K562 (cell line): Measurements from ENCODE around the gene RREB1. TPM values are rescaled to one million over a fixed set of nuclear protein-coding genes. Genes with fewer than 3 reads are reported as not detected.

Source experiments
- ARHGAP35 ChIP-seq: fragments of 450-650 bp; IDR thresholded peaks from 2 replicates; pipeline ENCODE4 v1.6.1; 2018; ENCODE audit not compliant: partially characterized antibody
- CBX2 ChIP-seq: fragments of 200-600 bp; sonication (generic); IDR thresholded peaks from one replicate; pipeline ENCODE4 v1.6.1; 2012; ENCODE audit warnings: mild to moderate bottlenecking, low read length, inconsistent platforms; ENCODE audit not compliant: insufficient read depth, poor library complexity, severe bottlenecking
- HMBOX1 ChIP-seq: sonication (generic); IDR thresholded peaks from 2 replicates; pipeline ENCODE4 v1.6.1; 2016
- MAFK ChIP-seq: IDR thresholded peaks from 2 replicates; pipeline ENCODE4 v1.6.1; 2011; ENCODE audit warnings: low read length, improper control_type of control experiment
- MBD2 ChIP-seq: sonication (generic); IDR thresholded peaks from 2 replicates; pipeline ENCODE4 v1.6.1; 2016; ENCODE audit warnings: low read depth, borderline replicate concordance
- MXI1 ChIP-seq: IDR thresholded peaks from 2 replicates; pipeline ENCODE4 v1.6.1; 2011; ENCODE audit warnings: low read depth, mild to moderate bottlenecking, improper control_type of control experiment, low read length
- POLR2G ChIP-seq: fragments of 200-400 bp; formaldehyde crosslinking; IDR thresholded peaks from 2 replicates; pipeline ENCODE4 v1.6.1; 2017; ENCODE audit warnings: low read depth, mild to moderate bottlenecking, antibody characterized with exemption, low read length, moderate library complexity
- RBBP5 ChIP-seq: fragments of 200-600 bp; sonication (generic); IDR thresholded peaks from 2 replicates; pipeline ENCODE4 v1.6.1; 2012; ENCODE audit warnings: borderline replicate concordance, mild to moderate bottlenecking, low read length, control low read depth, inconsistent platforms; ENCODE audit not compliant: insufficient read depth, poor library complexity, severe bottlenecking
- RBM39 ChIP-seq: fragments of 200-400 bp; formaldehyde crosslinking; optimal IDR thresholded peaks from 2 replicates; pipeline ENCODE3; 2018; ENCODE audit warnings: low read depth, low read length
- RCOR1 ChIP-seq, 2 experiments: IDR thresholded peaks; 2 replicates each; pipeline ENCODE4 v1.6.1; 2012; ENCODE audit warnings: low read depth in 2 of 2, low read length in 2 of 2, borderline replicate concordance in 1 of 2, improper control_type of control experiment in 1 of 2
- RERE ChIP-seq: sonication (generic); formaldehyde crosslinking; IDR thresholded peaks from 2 replicates; pipeline ENCODE4 v1.8.0; 2023; ENCODE audit warnings: missing genetic modification reagents, mild to moderate bottlenecking, borderline replicate concordance
- TFAM ChIP-seq: fragments of 250-450 bp; sonication (Bioruptor Pico); conservative IDR thresholded peaks from 2 replicates; pipeline ENCODE4 v1.5.0; 2021; ENCODE audit warnings: mild to moderate bottlenecking, moderate library complexity
- THAP12 ChIP-seq: fragments of 250-450 bp; sonication (Bioruptor Pico); IDR thresholded peaks from 2 replicates; pipeline ENCODE4 v1.9.0; 2021; ENCODE audit warnings: mild to moderate bottlenecking, inconsistent platforms
- ZZZ3 ChIP-seq: fragments of 450-650 bp; IDR thresholded peaks from 2 replicates; pipeline ENCODE4 v1.6.1; 2016; ENCODE audit warnings: antibody characterized with exemption, mild to moderate bottlenecking, moderate library complexity
- polyA plus RNA-seq, 8 experiments: library from polyadenylated mRNA; depleted of rRNA in 4 of 8; stranded (reverse) in 5 of 8; unstranded in 3 of 8; fragments of >200 nt; fragmentation: Nextera tagmentation in 2 of 8; fragmentation: Illumina TruSeq in 1 of 8; extraction: Ambion mirVana in 2 of 8; extraction: Trizol in 1 of 8; gene quantifications; 2 replicates each; pipeline versions ENCODE4 v1.2.1 to v1.2.3, GENCODE V29; 2011 to 2014; ENCODE audit warnings: inconsistent platforms in 1 of 8, missing spikeins in 1 of 8
- total RNA-seq, 7 experiments: library from RNA; depleted of rRNA in 6 of 7; stranded (reverse); fragments of >200 nt in 6 of 7; fragmentation: Illumina TruSeq in 2 of 7; extraction: Trizol in 2 of 7; gene quantifications; 2 replicates each; pipeline versions ENCODE4 v1.2.1 to v1.2.3, GENCODE V29; 2011 to 2021; ENCODE audit warnings: low replicate concordance in 1 of 7

The RREB1 gene
- total and polyA plus RNA-seq, 9 of the 15 experiments (the other 6 are each of a cell fraction or from before 2014, with no cell fraction given), result 3.3 to 64.2 (median 19.3) TPM

- peak; percentile 41 for TF ChIP-seq RBM39
- TF ChIP-seq ARHGAP35, result peak; percentile 81
- no peak for TF ChIP-seq RERE (CRISPR knock-in tag)
- TF ChIP-seq HMBOX1, result peak; percentile 95
- TF ChIP-seq THAP12 (CRISPR knock-in tag), result no peak
- TF ChIP-seq RBBP5, result peak; percentile 50
- TF ChIP-seq TFAM, result no peak
- peak; percentile 64; the same call in 1 of the 2 replicates for TF ChIP-seq ZZZ3
- 0 out of 2 replicates have a peak, but pooled peaks have one; percentile 8 for TF ChIP-seq MAFK
- peak; percentile 30; the same call in 1 of the 2 replicates for TF ChIP-seq MXI1
- TF ChIP-seq RCOR1 (IDR thresholded peaks at IDR 0.05; ENCODE audit: borderline replicate concordance in 1 of 2, low read depth in 2 of 2, low read length in 2 of 2), result peak in 1 of 2 experiments; percentile 67; a peak in 3 of 4 replicates
- no peak for TF ChIP-seq CBX2
- TF ChIP-seq MBD2, result 0 out of 2 replicates have a peak, but pooled peaks have one; percentile 20
- TF ChIP-seq POLR2G, result peak; percentile 64
Measured at GRCh38 chr6:7198833-7199800, 91.4 kb downstream of the RREB1 start (continued).
